ENCODE results near the gene IGF2. TPM values are rescaled to one million over a fixed set of nuclear protein-coding genes. Genes with fewer than 3 reads are reported as not detected.

The IGF2 gene
- total and polyA plus RNA-seq, 2 donors (not counting 3 experiments of a cell fraction or from before 2014, with no cell fraction given): 5.7 to 21.0 TPM

- FAIRE-seq (no peak), DNase-seq (ENCODE audit: low read depth, low spot score) (no peak)
- Histone ChIP-seq H3K27ac (ENCODE audit: insufficient read depth, low read depth, low read length) (no peak overlapping the region), H3K4me2 (ENCODE audit: insufficient read depth, low read length) (no peak overlapping the region), H3K4me1 (ENCODE audit: control insufficient read depth, extremely low read depth, insufficient read depth, low read length) (no peaks in the 10 kb centered on the region), H3K27me3 (ENCODE audit: control insufficient read depth in 2 of 2, insufficient read depth in 2 of 2, low read length in 2 of 2) (peaks cover 0 to 7% of the 10 kb centered on the region in 2 experiments), H2AFZ (ENCODE audit: low read depth, low read length) (no peak overlapping the region), H3K4me3 (replicated peaks in 1 of 3; ENCODE audit: insufficient read depth in 1 of 3, low read depth in 1 of 3, low read length in 3 of 3) (no peak overlapping the region), H3K36me3 (ENCODE audit: control insufficient read depth in 2 of 2, extremely low read depth in 1 of 2, insufficient read depth in 2 of 2, low read length in 2 of 2) (no peaks in the 10 kb centered on the region), H3K9me3 (replicated peaks; ENCODE audit: control insufficient read depth, insufficient read depth, low read length) (no peaks in the 10 kb centered on the region), H3K9me1 (replicated peaks; ENCODE audit: control insufficient read depth, extremely low read depth, insufficient read depth, low read length) (no peaks in the 10 kb centered on the region), H4K20me1 (replicated peaks; ENCODE audit: control insufficient read depth, extremely low read depth, insufficient read depth, low read length) (no peaks in the 10 kb centered on the region), H3K79me2 (ENCODE audit: control insufficient read depth, insufficient read depth, low read length) (no peaks in the 10 kb centered on the region), H3K9ac (replicated peaks; ENCODE audit: extremely low read depth, insufficient read depth, low read length) (no peak overlapping the region)
- dilution Hi-C loops (cut with MboI; ENCODE audit: extremely low pct_ligation_motif_present, low sequenced_read_pairs): no loop called here
- CTCF ChIA-PET: interaction anchor here (0.8 kb wide), 1 partner anchor 30 kb away, joined by 4 read pairs; no protein-coding TSS in a partner anchor
- intact Hi-C loops (cut with micrococcal nuclease): no loop called here
- POLR2A ChIA-PET: no interaction called here
- BruUV-seq (replicated peaks): no TSS peak
- TF ChIP-seq CTCF (IDR thresholded peaks at IDR 0.05; ENCODE audit: extremely low read depth in 1 of 2, insufficient read depth in 1 of 2, low read depth in 1 of 2, low read length in 2 of 2): no peak
- TF ChIP-seq EZH2 (IDR thresholded peaks at IDR 0.05; ENCODE audit: borderline replicate concordance, low read depth, low read length, severe bottlenecking): no peak
- no peak for TF ChIP-seq FOS (IDR thresholded peaks at IDR 0.05; ENCODE audit: borderline replicate concordance, insufficient read depth, low read length)
- no peak for TF ChIP-seq JUN (IDR thresholded peaks at IDR 0.05; ENCODE audit: borderline replicate concordance, insufficient read depth, insufficient read length, low read depth)
Measured at GRCh38 chr11:2120359-2121100, 18.7 kb downstream of the IGF2 start.

- dilution Hi-C loops (cut with MboI; ENCODE audit: extremely low pct_ligation_motif_present, low sequenced_read_pairs) (no loop called here), intact Hi-C loops (cut with micrococcal nuclease) (no loop called here)
- H3K4me1 ChIP-seq (ENCODE audit: control insufficient read depth, extremely low read depth, insufficient read depth, low read length): no peaks in the 10 kb centered on the region
- H3K9me3 ChIP-seq (replicated peaks; ENCODE audit: control insufficient read depth, insufficient read depth, low read length): no peaks in the 10 kb centered on the region
- H2AFZ ChIP-seq (ENCODE audit: low read depth, low read length): no peak overlapping the region
- DNase-seq (ENCODE audit: low read depth, low spot score) (no peak), FAIRE-seq (no peak)
- no peak overlapping the region for H3K9ac ChIP-seq (replicated peaks; ENCODE audit: extremely low read depth, insufficient read depth, low read length)
- no peaks in the 10 kb centered on the region for H3K79me2 ChIP-seq (ENCODE audit: control insufficient read depth, insufficient read depth, low read length)
- H3K4me3 ChIP-seq (replicated peaks in 1 of 3; ENCODE audit: insufficient read depth in 1 of 3, low read depth in 1 of 3, low read length in 3 of 3): no peak overlapping the region
- H3K36me3 ChIP-seq (ENCODE audit: control insufficient read depth in 2 of 2, extremely low read depth in 1 of 2, insufficient read depth in 2 of 2, low read length in 2 of 2): no peaks in the 10 kb centered on the region
- BruUV-seq (replicated peaks): no TSS peak
- H3K4me2 ChIP-seq (ENCODE audit: insufficient read depth, low read length): no peak overlapping the region
- H4K20me1 ChIP-seq (replicated peaks; ENCODE audit: control insufficient read depth, extremely low read depth, insufficient read depth, low read length): no peaks in the 10 kb centered on the region
- POLR2A ChIA-PET: no interaction called here
- no peak overlapping the region for H3K27ac ChIP-seq (ENCODE audit: insufficient read depth, low read depth, low read length)
- CTCF ChIA-PET: no interaction called here
- TF ChIP-seq EZH2 (IDR thresholded peaks at IDR 0.05; ENCODE audit: borderline replicate concordance, low read depth, low read length, severe bottlenecking) (no peak), FOS (IDR thresholded peaks at IDR 0.05; ENCODE audit: borderline replicate concordance, insufficient read depth, low read length) (no peak), JUN (IDR thresholded peaks at IDR 0.05; ENCODE audit: borderline replicate concordance, insufficient read depth, insufficient read length, low read depth) (no peak), MAX (IDR thresholded peaks at IDR 0.05; ENCODE audit: insufficient read depth, insufficient read length) (no peak), CTCF (IDR thresholded peaks at IDR 0.05; ENCODE audit: extremely low read depth in 1 of 2, insufficient read depth in 1 of 2, low read depth in 1 of 2, low read length in 2 of 2) (no peak), POLR2AphosphoS5 (IDR thresholded peaks at IDR 0.05; ENCODE audit: insufficient read depth, low read depth, low read length) (no peak), GATA2 (IDR thresholded peaks at IDR 0.05; ENCODE audit: insufficient read depth, insufficient read length, low read depth, low read length) (no peak), POLR2A (IDR thresholded peaks at IDR 0.05; ENCODE audit: low read depth, low read length) (no peak), MYC (IDR thresholded peaks at IDR 0.05; ENCODE audit: low read depth, low read length) (no peak)
- peaks cover 0 to 7% of the 10 kb centered on the region in 2 experiments for H3K27me3 ChIP-seq (ENCODE audit: control insufficient read depth in 2 of 2, insufficient read depth in 2 of 2, low read length in 2 of 2)
- no peaks in the 10 kb centered on the region for H3K9me1 ChIP-seq (replicated peaks; ENCODE audit: control insufficient read depth, extremely low read depth, insufficient read depth, low read length)
Measured at GRCh38 chr11:2118677-2119076, 20.5 kb downstream of the IGF2 start.
